Spleen (tissue), 7 donors: Measurements from ENCODE around the gene MED12L.

Experiments
- CTCF ChIP-seq, 11 experiments: fragments of 200-600 bp in 7 of 11; fragments of 450-650 bp in 4 of 11; sonication (generic) in 4 of 11; IDR thresholded peaks in 8 of 11; conservative IDR thresholded peaks in 3 of 11; 1 replicate in 7 of 11; 2 replicates in 4 of 11; pipeline versions ENCODE4 v1.4.0 to v1.8.0; 2016 to 2021; ENCODE audit warnings: antibody characterized with exemption in 11 of 11, inconsistent platforms in 4 of 11, mild to moderate bottlenecking in 1 of 11
- POLR2A ChIP-seq, 3 donors: fragments of 450-650 bp; IDR thresholded peaks; one replicate each; pipeline ENCODE4 v1.5.1; 2017; ENCODE audit warnings: antibody characterized with exemption in 3 of 3, mild to moderate bottlenecking in 1 of 3
- POLR2AphosphoS5 ChIP-seq, 3 donors: sonication (generic); formaldehyde crosslinking; IDR thresholded peaks; one replicate each; pipeline ENCODE4 v1.5.1; 2017; ENCODE audit warnings: antibody characterized with exemption in 3 of 3
- donor health status: DM: no; HTN: no; CAD: no; lungs with moderate emphysema.
- donor health status: DM: no; HTN: no; CAD: no.
- donor health status: DM: no; HTN: no; CAD: no.

- TF ChIP-seq POLR2AphosphoS5 (IDR thresholded peaks at IDR 0.05) (no peak), CTCF (IDR thresholded peaks at IDR 0.05 in 8 of 11, conservative IDR thresholded peaks at IDR 0.05 in 3 of 11) (no peak), POLR2A (IDR thresholded peaks at IDR 0.05) (no peak)
Measured at GRCh38 chr3:151351648-151352047, 266.2 kb downstream of the MED12L start.
